HCT116 (cell line): ENCODE data around the gene WLS.

Experiments
- ATF3 ChIP-seq: IDR thresholded peaks from 2 replicates; pipeline ENCODE4 v1.6.1; 2012
- CEBPB ChIP-seq: IDR thresholded peaks from 2 replicates; pipeline ENCODE4 v1.6.1; 2012; ENCODE audit warnings: low read depth
- CTCF ChIP-seq, 3 experiments: fragments of 200-600 bp in 1 of 3; sonication (generic) in 1 of 3; IDR thresholded peaks in 2 of 3; conservative IDR thresholded peaks in 1 of 3; 2 replicates each; pipeline ENCODE4 v1.5.1; 2012 to 2017; ENCODE audit warnings: low read depth in 2 of 3, low read length in 2 of 3, antibody characterized with exemption in 1 of 3, borderline replicate concordance in 1 of 3, control low read depth in 1 of 3, mild to moderate bottlenecking in 1 of 3, mixed read lengths in 1 of 3, mixed run types in 1 of 3, moderate library complexity in 1 of 3; ENCODE audit not compliant: insufficient read depth in 1 of 3
- FOSL1 ChIP-seq: IDR thresholded peaks from 2 replicates; pipeline ENCODE4 v1.6.1; 2012; ENCODE audit warnings: low read depth
- POLR2A ChIP-seq: IDR thresholded peaks from 2 replicates; pipeline ENCODE4 v1.7.0; 2011; ENCODE audit warnings: borderline replicate concordance; ENCODE audit not compliant: insufficient read depth, insufficient read length; ENCODE audit errors: extremely low read depth
- RAD21 ChIP-seq: IDR thresholded peaks from 2 replicates; pipeline ENCODE4 v1.6.1; 2012; ENCODE audit warnings: low read depth, mild to moderate bottlenecking
- SIN3A ChIP-seq: IDR thresholded peaks from 2 replicates; pipeline ENCODE4 v1.6.1; 2012; ENCODE audit warnings: low read depth
- SP1 ChIP-seq: IDR thresholded peaks from 2 replicates; pipeline ENCODE4 v1.6.1; 2012; ENCODE audit warnings: low read depth
- YY1 ChIP-seq: IDR thresholded peaks from 2 replicates; pipeline ENCODE4 v1.6.1; 2011; ENCODE audit warnings: low read length, low read depth, moderate library complexity, mild to moderate bottlenecking; ENCODE audit not compliant: insufficient replicate concordance; ENCODE audit errors: extremely low read depth

GRCh38 chr1:68117416-68117815 lies 114.9 kb downstream of the WLS start:
- TF ChIP-seq CTCF (IDR thresholded peaks at IDR 0.05 in 2 of 3, conservative IDR thresholded peaks at IDR 0.05 in 1 of 3; ENCODE audit: borderline replicate concordance in 1 of 3, insufficient read depth in 1 of 3, low read depth in 2 of 3, low read length in 2 of 3), result no peak
- TF ChIP-seq POLR2A, result no peak
- TF ChIP-seq SP1, result no peak
- no peak for TF ChIP-seq ATF3
- no peak for TF ChIP-seq SIN3A
- no peak for TF ChIP-seq RAD21
- no peak for TF ChIP-seq FOSL1
- no peak for TF ChIP-seq YY1
- TF ChIP-seq CEBPB, result no peak
